ENCODE measurements around the gene CCDC12.
"Not testable (repeated sequence)": the region's sequence is repeated elsewhere in the genome, so short reads cannot be mapped to it uniquely, and the experiment has no call there.

CCDC12 gene

DNA sequence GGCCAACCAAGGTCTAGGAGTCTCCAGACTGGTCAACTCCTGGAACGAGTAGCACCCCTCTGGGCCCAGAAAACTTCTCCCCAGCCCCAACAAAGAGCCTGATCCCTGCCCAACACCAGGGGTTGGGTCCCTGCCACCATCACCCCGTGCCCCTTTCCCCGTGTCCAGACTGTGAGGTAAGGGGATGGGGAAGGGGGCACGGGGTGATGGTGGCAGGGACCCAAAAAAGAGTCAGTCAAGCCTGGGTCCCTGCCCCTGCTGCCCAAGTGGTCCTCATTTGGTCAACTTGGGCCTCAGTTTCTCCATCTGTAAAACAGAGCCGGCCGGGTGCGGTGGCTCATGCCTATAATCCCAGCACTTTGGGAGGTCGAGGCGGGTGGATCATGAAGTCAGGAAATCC lies 1.8 kb upstream of the CCDC12 start:
- no peak for DNase-seq

DNA sequence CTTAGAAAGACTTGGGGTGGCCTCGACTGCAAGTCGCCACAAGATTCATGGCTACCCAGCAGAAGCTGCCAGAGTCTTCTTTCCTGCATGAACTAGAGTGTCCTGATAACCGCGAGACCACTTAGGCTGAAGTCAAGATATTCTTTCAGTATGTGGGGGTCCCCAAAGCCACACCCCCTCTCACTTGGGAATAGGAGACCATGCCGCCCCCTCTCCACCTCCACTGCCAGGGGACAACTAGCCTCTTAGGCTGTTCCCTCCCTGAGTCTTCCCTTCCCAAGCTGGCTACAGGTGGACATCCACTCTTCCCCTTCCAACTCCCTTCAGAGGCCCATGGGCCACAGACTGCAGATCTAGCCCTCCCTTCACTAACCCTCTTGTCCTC lies 1.3 kb upstream of the CCDC12 start:
- DNase-seq = no peak

DNA sequence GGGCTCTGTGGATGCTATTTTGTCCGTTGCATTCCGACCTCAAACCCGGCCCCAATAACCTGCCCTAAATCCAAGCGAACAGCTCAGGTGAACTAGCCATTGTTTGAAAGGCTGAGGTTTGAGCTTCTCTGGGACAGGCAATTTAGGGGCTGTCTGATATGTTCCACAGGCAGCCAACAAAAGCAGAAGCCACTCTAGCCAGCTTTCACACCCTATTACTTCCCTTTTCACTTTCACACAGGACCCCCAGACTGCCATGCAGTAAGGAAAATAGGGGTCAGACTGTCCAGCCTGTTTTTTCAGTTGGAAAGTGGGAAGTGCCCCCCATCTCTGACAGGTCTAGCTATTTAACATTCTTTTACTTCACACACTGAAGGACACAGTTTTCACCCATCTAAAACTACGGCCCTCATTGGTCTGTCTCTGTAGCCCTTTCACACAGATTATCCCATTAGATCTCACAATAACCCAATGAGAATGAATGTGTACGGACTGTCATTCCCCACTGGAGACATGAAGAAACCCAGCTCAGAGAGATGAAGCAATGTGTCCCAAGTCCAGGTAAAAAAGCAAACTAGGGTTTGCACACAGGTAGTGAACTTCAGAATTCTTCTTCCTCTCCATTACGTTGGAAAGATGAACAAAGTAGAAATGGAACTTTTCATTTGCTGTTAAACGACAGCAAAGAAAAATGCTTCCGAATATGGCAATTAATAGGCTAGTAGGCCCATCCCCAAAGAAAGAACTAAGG lies 1.9 kb downstream of the CCDC12 start:
- DNase-seq = no peak

DNA sequence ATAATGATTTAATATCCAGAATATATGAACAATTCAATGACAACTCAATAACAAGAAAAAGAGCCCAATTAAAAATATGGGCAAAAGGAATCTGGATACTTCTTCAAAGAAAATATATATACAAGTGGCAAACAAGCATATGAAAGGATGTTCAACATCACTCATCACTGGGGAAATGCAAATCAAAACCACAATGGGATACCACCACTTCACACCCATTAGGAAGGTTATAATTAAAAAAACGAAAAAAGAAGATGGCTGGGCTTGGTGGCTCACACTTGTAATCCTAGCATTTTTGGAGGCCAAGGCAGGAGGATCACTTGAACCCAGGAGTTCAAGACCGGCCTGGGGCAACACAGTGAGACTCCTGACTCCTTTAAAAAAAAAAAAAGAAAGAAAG lies 4.1 kb downstream of the CCDC12 start:
- DNase-seq = no peak

DNA sequence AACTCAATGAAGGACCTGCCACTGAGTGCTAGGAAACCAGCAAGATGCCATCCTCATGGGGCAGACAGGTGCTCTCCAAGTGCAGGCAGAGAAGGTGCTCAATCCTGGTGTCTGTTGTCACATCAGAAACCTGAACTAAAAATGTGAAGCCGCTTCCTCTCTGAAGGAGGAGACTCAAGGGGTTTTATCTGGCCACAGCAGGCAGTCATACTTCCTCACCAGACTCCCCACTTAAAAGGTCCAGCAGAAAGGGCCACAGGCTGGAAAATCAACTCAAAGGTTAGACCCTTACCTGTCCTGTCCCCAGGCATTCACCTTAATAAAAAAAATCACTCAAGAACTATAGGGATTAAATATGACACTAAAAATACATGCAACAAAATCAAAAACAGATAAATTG lies 4.8 kb downstream of the CCDC12 start:
- no peak for DNase-seq

DNA sequence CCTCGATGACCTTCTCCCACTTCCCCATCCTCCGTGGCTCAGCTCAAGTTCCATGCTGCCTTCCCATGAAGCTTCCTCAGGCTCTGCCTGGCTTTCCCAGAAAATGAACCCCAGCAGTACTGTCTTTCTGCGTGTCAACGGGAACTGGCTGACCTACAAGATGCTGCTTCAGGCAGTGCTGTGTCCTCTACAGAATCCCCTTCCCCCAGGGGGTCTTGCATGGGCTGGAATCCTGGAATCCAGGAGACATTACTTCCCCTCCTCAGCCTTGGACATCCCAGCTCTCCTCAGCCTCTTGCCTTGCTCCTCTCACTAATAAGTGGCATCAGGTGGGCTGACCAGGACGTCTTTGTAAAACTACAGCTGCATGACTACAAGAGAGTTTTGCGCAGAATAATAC lies 5.4 kb downstream of the CCDC12 start:
- no peak for DNase-seq

DNA sequence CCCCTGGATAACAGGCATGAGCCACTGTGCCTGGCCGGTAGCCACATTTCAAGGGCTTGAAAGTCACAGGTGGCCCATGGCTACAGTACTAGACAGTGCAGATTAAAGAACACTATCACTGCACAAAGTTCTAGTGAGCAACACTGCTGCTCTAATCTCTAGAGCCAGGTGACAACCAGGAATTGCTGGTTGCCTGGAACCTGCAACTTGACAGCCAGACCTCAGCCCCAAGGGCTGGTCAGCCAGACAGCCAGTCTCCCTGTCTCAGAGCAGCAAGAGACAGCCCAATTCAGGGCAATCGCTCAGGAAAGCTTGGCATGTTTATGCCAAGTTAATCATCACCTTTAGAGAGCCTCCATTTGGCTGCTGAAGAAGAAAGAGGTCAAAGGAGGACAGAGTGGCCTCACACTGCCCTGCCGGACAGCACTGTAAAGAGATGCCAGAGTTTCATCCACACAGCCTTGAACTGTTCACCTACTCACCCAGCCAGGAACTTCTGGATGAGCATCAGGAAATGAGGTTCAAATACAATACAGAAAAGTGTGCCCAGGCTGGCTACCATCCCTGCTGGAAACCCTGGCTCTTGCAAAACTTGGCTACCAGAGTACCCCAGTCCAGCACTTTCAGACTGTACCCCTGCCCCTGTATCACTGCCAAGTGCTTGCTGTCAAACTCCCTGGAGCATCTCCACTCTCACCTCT lies 6.0 kb downstream of the CCDC12 start:
- DNase-seq = no peak

DNA sequence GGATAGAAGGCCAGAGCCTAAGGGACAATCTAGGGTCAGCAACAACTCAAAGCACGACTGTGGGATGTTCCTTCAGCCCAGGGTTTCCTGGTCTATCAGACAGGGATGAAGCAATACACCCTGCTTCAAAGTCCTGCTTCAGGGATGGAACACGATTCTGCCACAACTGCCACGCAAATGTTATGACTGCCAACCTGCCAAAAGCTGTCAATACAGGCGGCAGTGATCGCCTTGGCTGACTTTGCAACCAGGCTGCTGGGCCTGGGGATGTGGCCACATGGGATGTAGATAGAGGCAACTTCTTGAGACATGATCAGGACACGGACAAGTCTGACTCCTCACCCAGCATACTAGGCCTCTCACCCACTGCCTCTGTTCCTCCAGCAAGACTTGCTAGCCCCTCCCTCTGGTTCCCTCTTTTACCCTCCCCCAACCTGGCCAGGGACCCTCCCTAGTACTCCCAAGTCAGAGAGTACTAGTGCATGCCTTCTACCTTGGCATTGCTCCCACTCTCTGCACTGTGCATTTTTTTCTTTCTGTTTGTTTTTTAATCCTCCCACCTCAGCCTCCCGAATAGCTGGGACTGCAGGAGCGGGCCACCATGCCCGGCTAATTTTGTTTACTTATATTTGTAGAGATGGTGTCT lies 7.6 kb downstream of the CCDC12 start:
- no peak for DNase-seq

DNA sequence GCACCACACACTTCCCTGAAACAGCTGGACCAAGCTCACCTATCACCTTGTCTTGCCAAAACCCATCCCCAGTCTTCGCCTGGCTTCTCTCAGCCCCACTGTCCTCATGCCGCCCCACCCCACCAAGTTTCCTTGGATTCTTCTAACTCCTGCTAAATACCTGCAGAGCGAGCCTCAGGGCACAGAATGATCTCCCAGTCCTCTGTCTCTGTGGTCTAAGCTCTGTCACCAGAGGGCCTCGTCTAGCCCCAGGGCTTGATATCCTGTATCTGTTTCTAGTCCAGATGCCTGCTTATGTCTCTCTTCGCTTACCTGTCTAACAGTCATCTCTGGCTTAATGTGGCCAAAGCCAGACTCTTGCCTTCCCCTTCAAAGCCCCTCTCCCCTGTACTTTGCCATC lies 9.7 kb downstream of the CCDC12 start:
- no peak for DNase-seq

DNA sequence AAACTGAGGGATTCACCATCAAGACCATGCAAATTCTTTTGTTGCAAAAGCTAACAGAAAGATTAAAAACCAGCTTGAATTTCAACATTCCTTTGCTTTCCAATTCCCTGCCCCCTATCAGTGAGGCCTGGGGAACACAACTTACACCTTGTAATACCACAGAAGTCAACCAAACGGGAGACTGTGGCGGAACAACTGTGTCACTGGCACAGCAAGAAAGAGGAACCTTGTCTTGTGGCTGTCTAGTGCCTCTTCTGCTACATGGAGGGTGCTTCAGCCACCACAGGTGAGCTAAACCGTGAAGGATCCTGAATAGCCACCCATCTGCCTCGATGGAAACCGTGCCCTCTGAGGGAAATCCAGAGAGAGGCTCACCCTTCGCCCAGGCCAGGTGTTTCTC lies 11.4 kb downstream of the CCDC12 start:
- DNase-seq = no peak

DNA sequence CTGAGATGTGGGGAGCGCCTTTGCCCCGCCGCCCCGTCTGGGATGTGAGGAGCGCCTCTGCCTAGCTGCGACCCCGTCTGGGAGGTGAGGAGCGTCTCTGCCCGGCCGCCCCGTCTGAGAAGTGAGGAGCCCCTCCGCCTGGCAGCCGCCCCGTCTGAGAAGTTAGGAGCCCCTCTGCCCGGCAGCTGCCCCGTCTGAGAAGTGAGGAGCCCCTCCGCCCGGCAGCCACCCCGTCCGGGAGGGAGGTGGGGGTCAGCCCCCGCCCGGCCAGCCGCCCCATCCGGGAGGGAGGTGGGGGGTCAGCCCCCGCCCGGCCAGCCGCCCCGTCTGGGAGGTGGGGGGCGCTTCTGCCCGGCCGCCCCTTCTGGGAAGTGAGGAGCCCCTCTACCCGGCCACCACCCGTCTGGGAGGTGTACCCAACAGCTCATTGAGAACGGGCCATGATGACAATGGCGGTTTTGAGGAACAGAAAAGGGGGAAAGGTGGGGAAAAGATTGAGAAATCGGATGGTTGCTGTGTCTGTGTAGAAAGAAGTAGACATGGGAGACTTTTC lies 12.4 kb downstream of the CCDC12 start:
- not testable (repeated sequence) for DNase-seq

DNA sequence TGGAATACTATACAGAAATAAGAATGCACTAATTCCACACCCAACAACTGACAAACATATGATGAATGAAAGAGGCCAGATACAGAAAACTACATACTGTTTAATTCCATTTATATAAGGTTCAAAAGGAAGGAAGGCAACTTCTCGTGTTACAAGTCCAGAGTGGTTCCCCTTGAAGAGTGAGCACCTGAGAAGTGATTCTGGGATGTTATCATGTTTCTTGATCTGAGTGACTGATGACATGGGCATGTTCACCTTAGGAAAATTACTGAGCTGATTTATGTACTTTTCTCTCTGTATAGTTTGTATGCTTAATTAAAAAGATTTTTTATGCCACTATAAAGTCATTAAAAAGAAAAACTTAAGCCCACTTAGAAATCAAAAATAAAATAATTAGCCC lies 13.6 kb downstream of the CCDC12 start:
- no peak for DNase-seq

DNA sequence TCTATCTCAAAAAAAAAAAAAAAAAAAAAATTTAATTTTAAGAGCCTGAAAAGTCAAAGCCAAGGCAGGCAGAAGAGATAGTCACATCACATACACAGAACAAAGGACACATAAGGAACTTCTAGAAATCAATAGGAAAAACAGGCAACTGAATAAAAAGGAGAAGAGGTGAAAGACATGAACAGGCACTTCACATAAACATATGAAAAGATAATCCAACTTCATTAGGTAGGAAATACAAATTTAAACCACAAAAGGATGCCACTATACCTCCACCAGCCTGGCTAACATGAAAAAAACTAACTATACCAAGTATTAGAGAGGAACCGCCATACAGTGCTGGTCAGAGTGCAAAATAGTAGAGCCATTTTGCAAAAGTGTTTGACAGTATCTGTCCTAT lies 14.1 kb downstream of the CCDC12 start:
- no peak for DNase-seq

DNA sequence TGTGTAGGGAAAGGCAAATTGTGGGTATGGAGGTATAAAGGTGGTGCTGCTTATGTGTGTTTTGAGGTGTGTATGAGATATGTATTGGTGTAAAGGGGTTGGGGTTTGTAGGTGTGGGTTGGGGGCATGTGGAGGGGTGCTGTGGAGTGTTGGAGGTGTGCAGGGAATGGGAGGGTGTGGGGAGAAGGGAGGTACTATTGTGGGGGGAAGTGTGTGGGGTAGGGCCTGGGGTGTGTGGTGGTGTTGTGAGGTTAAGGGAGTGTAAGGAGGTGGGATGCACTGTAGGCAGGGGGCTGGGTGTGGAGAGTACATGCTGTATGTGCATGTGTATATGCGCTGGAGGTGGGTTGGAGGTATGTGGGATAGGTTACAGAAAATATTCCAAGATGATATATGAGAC lies 15.7 kb downstream of the CCDC12 start:
- no peak for DNase-seq

DNA sequence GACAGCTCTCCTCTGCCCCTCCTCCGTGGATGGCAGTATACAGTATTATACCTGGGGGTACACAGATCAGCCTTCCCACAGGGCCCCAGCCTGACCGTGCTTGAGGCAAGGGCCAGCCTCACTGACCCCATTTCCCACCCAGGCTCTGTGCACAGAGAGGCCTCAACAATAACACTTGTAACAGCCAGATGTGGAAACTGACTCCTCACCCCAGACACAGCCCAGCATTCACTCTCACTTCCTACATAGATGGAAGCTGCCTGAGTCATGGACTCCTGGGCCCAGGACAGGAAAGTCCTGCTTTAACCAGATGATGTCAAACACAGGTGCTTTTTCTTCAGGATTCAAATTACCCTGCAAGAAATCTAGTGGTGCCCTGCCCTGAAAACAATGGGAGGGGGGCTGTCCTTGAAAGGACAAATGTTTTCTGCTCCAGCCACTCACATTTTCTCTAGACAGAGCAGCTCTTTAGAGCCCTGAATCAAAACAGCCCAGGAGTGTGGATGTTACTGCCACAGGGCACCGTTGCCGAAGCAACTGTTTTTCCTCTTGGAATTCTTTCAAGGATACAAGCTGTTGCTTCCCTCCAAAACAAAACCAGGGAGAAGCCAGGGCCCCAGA lies 16.4 kb downstream of the CCDC12 start:
- no peak for DNase-seq

DNA sequence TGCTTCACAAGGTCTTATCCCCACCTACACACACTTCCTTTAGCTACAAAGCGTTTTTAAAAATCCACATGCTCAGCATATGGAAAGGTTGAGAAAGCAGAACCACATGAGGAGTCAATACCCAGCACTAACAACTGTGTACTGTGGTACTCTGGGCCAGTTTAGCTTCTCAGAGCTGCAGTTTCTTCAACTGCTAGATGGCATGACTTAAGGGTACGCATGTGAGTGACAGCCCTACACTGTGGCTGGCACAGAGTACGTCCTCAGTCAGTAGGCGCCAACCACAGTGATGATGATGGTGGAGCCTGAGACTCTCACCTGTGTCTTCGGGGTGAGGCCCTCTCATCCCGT lies 17.4 kb downstream of the CCDC12 start:
- DNase-seq = peak; percentile 50

DNA sequence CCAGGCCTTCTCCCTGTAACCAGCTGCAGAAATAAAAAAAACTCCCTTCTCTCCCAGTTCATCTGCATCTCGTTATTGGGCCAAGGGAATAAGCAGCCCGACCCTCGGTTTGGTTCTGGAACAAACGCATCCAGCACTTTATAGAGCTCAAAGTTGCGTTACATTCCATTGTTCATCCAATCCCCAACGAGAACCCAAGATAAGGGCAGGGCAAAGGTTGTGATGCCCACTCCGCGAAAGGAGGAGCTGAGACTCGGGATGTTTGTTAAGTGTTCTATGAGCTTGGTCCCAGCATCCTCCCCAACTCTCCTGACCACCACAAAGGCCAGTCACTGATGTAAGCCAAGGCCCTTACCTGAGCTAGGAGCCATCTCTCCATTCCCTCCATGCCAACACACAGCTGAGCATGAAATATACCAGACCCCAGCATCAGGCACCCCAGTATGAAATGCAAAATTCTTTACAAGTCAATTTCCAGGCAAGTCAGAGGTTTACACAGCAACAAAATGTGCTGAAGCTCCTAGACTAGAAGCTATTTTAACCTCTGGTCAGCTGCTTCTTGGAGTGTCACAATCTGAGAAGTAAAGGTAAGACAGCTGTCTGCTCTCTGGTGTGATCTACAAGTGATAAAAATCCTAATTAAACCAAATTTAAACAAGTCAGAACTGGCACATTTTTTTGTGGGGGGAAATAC lies 17.9 kb downstream of the CCDC12 start:
- DNase-seq = no peak

DNA sequence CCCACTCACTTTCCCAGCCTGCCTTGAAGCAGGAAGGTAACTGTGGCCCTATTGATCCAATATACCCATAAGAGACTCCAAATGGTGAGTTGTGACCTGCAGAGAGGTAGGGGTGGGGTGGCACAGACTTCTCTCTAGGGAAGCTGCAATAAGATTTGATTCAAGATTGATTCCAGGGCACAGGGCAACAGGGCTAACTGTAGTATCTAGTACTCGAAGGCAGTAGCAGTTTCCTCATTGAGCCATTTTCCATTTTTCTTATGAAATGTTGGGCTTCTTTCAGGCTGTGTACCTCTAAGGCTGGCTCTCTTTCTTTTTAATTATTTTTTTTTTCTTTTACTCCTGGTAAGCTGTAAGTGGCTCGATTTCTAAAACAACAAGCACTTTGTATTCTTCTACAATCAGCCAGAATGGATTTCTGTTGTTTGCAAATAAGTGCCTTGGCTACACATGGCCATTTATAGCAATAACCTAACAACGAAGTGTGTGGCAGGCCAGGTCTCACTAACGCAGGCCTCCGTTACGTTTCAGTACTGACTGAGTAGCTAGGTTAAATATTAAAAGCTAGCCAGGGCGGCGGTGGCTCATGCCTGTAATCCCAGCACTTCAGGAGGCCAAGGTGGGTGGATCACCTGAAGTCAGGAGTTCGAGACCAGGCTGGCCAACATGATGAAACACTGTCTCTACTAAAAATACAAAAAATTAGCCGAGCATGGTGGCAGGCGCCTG lies 19.3 kb downstream of the CCDC12 start:
- no peak for DNase-seq

DNA sequence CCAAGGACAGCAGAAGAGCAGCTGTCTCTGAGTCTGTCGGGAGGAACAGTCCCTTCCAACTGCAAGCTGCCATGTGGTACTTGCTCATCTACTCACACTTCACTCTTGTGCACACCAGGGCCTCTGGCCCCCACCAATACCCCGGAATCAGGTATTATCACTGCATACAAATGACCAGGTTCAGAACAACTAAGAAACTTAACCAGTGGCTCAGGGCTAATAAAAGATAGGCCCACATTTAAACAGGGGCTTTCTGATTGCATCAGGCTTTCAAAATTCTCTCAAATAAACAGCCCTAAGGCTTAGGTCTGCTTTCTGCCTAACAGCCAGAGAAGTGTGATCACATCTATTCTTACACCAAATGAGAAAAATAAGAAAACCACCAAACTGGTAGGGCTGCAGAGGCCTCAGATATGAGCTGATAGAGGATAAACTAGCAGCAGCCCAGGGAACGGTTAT lies 20.7 kb downstream of the CCDC12 start:
- peak; percentile 33 for DNase-seq

DNA sequence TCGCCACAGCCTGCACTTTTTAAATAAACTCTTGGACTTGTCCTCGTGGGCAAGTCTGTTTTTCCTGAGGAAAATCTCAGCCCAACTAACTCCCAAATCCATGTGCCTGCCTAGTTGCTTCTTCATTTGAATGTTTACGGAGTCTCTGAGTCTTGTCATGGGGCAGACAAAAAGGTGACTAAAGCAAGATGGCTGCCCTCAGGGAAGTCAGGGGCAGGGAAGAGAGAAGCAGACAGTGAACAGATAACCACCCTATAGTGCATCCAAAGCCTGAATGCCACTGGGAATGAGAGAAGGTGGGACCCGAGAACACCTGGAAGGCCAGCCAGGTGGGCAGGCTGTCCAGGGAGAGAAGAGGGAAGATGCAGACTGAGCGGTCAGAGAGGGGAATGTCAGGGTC lies 21.4 kb downstream of the CCDC12 start:
- DNase-seq = no peak

DNA sequence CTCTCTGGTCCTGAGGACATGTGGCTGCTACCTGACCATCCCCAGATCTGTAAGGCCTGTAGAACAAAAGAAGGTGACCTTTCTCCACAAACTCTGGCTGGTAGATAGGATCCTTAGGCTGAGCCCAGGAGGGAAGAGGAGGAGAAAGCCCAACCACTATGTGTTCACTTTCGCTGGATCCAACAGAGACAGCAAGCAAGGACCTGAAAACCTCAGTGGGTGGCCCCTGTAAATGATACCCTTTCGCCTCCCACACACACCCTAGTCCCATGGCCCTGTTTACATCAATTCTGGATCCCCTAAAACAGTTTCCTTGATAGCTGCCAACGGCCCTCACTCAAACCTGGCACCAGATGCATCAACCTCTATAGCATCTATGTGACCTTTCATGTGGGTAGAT lies 22.4 kb downstream of the CCDC12 start:
- no peak for DNase-seq

All from activated CD4-positive, alpha-beta T cell treated with anti-CD3 and anti-CD28 coated beads, Interleukin-2, amount 50 U/mL, for 16 hours (primary cell).